ENCODE data around the gene SPRR1A.

SPRR1A gene, protein sequence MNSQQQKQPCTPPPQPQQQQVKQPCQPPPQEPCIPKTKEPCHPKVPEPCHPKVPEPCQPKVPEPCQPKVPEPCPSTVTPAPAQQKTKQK

DNA sequence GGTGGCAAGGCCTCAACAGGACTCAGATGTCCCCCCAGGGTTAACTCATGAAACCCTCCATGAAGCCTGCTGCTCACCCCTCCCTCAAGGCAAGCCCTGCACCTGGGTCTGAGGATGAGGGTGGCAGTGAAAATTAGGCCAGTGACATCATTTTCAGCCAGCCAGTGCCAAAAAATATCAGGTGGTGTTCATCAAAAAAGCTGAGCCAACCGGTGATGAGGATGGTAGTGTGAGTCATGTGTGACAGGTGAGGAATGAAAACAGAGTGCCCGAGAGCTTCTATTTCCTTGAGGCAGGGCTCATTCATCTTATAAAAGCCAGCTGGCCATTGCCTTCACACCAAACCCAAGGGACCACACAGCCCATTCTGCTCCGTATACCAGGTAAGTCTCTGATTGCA lies at the start of gene SPRR1A:
Gene SPRR1A, plus strand, starts transcription at position 339 of the 400 bp plus-strand sequence. CDS start 1,150 bp downstream, outside the sequence.
- no peak for DNase-seq (ENCODE audit: extremely low spot score, insufficient read length, low read depth)
- no peak for FAIRE-seq

DNA sequence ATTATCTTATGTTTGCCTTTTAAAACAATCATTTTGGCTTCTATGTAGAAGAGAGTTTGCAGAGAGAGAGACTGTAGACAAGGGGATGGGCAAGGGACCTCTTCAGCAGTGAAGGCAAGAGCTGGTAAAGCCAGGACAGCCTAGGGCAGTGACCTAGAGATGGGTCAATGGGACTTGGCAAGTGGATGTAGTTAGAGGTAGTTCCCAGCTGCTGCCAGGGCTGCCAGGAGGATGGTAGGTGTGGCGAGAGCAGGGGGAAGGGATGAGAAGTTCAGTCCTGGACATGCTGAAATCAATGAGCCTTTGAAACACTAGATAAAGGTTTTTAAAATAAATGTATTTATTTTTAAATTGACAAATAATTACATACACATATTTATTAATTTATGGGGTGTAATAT lies 43.3 kb upstream of the SPRR1A start:
- FAIRE-seq (no peak), DNase-seq (ENCODE audit: extremely low spot score, insufficient read length, low read depth) (no peak)

DNA sequence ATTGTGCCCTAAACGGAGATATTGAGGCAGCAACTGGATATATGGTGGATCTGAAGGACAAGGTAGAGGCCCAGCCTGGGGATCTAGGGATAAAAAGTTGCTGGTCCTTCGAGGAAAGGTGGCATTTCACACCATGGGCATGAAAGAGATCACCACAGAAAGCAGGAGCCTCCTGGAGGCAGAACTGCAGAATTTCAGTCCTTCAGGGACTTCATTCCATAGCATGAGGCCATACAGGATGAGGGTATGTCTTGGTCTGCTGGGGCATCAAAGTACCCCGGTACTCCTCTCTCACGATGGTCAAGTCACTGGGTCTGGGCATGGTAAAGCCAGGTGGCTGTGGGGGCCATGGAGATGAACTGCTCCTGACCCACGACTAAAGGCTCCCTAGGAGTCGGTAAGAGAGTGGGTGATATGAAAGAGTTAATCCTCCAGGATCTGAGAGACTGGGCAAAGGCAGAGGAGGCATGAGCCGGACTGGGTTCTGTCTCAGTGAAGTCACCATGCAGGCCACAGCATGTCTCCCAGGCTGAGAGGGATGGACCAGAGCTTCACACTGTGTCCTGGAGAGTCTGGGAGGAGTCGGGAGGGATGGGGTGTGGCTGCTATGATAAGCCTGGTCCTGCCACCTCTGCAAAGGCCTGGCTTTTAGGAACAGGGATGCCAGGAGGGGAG lies 42.7 kb upstream of the SPRR1A start:
- FAIRE-seq (no peak), DNase-seq (ENCODE audit: extremely low spot score, insufficient read length, low read depth) (no peak)

DNA sequence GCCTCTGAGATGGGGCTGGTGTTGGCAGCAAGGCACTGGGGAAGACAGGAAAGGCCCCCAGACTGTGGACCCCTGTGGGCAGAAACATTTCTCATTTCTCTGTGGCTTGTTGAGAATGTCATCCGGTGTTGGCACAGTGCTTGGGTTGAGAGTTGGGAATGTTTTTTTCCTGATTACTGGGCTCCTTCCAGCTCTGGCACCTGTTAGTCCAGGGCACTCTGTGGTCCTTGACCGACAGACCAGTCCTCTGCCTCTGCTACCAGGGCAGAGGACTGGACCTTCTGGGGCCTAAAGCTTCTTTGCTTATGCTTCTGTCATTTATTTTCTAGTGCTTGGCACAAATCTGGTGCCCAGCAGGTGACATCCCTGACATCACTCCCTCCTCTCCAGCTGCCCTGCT lies 41.7 kb upstream of the SPRR1A start:
- no peak for FAIRE-seq

DNA sequence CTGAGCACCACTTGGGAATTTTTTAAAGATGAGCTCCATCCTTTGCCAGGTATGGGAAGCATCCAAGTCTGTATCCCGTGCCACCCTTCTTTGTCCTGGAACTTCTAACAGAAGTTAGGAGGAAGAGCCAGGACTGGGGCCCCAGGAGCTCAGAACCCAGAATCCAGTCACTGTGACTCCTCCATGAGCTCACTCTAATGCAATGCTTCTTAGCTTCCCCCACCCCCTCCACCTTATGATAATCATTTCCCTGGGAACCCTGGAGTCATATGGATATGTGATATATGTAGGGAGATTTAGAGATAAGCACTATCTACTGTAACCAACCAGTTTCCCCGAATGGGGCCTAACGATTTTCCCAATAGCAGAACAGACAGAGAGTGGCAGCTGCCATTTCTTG lies 37.6 kb upstream of the SPRR1A start:
- FAIRE-seq (no peak), DNase-seq (ENCODE audit: extremely low spot score, insufficient read length, low read depth) (no peak)

More for the DNA sequence above, 41.7 kb upstream of the SPRR1A start:
- no peak for DNase-seq (ENCODE audit: extremely low spot score, insufficient read length, low read depth)

DNA sequence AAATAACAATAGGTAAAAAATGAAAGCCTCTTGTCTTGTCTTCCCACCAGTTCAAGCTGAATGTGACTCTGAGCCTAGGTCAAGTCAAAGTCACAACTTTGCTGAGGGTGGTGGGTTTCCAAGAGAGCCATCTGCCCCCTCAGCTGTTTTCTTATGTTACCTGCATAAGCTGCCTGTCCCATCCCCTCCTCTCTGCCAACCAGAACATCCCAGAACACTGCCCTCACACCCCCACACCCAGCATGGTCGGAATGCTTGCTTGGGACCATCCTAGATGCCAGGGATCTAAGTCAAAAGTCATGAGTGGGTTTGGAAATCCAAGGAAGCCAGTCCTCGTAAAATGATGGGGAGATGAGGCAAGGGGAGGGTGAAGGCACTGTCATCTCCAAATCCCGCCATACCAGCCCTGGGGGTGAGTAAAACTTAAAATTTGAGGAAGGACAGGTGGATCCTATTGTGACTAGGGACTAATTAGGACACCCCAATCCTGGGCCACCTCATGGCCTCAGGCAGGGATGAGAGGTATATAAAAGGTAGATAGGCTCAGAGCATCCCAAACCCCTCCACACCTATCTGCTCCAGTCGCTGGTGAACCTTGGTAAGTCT lies 37.1 kb upstream of the SPRR1A start, which contains the start of gene SPRR5:
Gene SPRR5, plus strand, starts transcription at position 556 of the 606 bp plus-strand sequence. CDS start 1,349 bp downstream, outside the sequence.
- FAIRE-seq (no peak), DNase-seq (ENCODE audit: extremely low spot score, insufficient read length, low read depth) (no peak)

DNA sequence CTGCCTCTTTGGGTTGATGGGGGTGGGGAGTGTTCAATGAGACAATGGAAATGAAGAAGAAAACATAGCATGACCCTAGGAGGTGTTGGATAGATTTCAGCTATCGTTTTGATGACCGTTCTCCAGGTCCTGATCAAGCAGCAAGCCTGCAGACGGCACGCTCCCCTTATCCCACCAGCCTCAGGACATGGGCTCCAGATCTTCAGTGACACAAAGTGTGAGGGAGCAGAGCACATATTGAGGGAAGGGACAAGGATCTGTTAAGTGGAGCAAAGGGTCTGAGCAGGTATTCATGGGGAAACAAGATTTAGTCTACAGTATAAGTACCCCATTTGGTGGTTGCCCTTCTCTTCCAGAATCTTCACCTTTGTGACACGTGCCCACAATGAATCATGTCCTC lies 32.2 kb upstream of the SPRR1A start:
- FAIRE-seq = no peak
- no peak for DNase-seq (ENCODE audit: extremely low spot score, insufficient read length, low read depth)

DNA sequence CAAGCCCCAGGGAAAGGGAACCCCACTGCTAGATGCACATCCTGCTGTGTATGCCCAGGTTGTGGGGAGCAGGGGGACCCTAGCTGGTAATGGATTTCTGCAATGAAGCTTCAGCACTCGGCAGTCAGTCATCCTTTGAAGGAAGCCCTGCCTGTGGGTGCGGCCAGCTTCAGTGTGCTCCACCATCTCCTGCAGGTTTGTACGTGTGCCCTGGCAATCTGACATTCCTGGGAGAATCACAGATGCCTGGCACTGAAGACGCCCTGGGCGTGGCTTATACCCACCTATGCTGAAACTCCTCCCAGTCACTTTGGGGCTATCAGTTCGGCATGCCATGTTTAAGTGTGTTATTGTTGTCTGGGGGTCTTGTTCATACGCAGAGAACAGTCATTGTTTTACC lies 30.1 kb upstream of the SPRR1A start:
- FAIRE-seq = no peak
- DNase-seq (ENCODE audit: extremely low spot score, insufficient read length, low read depth) = no peak

DNA sequence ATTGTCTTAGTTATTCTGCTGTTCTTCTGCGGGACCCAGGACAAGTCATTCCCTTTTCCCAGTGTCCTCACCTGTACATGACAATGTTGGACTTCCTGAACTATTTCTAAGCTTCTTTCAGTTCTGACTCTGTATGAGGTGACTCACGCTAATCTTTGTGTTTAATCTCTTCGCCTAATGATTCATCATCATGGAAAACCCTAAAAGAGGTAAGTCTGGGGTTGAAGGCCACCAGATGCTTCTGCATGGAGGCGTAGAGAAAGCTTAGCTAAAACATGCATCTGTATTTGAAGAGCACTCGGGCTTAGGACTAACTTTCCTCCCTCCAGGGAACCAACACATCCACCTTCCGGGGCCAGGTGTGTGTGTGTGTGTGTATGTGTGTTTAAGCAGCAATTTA lies 29.4 kb upstream of the SPRR1A start:
- DNase-seq (ENCODE audit: extremely low spot score, insufficient read length, low read depth) (no peak), FAIRE-seq (no peak)

DNA sequence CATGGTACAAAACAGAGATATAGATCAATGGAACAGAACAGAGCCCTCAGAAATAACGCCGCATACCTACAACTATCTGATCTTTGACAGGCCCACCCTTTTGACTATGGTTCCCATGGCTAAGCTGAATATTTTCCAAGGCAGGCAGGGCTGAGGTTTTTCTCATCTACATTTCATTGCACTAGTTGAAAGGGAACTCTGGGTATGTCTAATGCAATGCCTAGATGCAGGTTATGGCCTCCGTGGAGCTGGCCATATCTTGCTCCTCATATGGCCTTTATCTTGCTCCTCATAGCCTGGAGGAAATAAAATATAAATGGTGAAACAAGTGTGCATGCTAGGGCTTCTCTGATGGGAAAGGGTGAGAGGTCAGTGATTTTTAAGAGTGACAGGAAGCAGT lies 26.3 kb upstream of the SPRR1A start:
- no peak for FAIRE-seq
- DNase-seq (ENCODE audit: extremely low spot score, insufficient read length, low read depth) = no peak

DNA sequence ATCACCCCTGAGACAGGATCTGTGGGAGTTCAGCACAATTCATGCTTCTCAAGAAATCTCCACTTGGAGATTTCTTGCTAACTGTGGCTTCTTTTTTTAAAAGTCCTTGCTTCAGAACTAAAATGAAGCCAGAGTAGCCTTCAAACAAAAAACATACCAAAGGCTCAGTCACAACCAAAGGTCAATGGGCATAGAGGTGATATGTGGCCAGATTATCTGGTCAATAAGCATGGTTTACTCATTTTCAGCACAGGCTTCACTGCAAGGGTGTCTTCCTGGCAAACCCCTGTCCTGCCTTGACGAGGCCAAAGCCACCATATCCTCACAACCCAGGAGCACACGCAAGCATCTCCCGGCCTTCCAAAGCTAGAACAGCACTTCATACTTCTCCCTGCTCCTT lies 24.6 kb upstream of the SPRR1A start:
- FAIRE-seq (no peak), DNase-seq (ENCODE audit: extremely low spot score, insufficient read length, low read depth) (no peak)

DNA sequence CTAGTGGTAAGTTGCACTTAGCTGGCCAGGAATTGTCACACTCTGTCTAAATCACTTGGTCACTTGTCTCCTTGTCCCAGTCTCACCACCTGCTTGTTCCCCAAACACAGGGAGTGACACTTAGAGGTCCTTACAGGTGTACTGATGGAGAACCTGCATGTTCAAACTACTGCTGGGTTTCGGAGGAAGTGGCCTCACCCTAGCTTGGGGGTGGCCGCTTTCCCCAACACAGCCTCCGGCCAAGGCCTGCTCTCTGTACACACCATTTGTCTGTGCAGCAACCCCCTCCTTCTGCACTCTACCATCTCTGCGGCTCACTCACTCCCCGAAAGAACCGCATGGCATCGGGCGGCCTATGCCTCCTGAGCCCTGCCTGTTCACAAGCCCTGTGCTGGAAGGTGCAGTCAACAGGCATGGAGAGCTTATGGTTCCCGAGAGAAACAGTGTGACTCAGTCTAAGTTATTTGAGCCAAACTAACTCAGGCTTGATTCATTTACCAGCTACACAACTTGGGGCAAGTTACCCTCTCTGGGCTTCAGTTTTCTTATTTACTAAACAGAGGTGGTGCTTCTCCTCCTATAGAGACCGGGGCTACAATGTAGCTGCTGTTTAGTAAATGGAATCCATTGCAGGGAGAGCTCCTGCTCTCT lies 24.0 kb upstream of the SPRR1A start:
- DNase-seq (ENCODE audit: extremely low spot score, insufficient read length, low read depth) (no peak), FAIRE-seq (no peak)

DNA sequence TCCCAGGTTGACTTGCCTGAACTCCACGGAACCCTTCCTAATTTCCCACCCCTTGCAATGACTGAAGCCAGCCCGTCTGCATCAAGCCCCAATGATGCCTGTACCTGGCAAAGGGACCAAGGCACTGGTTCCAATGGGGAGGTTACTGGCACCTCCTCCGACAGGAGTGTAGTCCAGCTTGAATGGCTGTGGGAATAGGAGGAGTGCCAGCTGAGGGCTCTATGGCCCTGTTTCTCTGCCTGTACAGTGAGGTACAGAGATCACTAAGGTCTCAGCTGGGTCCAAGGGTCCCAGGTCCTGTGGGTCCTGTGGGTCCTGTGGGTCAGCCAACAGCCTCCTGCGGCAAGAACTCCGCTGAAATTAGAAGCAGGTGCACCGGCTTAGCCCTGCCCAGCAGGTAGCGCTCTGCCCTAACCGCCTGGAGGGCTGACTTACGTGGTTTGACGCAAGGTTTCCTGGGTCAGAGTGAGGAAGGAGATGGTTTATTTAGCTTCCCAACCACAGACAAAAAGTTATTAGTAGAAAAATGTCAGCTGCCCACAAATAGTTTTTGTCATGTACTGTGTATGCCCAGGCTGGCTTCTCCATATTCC lies 23.3 kb upstream of the SPRR1A start:
- DNase-seq (ENCODE audit: extremely low spot score, insufficient read length, low read depth) = no peak
- FAIRE-seq = no peak

DNA sequence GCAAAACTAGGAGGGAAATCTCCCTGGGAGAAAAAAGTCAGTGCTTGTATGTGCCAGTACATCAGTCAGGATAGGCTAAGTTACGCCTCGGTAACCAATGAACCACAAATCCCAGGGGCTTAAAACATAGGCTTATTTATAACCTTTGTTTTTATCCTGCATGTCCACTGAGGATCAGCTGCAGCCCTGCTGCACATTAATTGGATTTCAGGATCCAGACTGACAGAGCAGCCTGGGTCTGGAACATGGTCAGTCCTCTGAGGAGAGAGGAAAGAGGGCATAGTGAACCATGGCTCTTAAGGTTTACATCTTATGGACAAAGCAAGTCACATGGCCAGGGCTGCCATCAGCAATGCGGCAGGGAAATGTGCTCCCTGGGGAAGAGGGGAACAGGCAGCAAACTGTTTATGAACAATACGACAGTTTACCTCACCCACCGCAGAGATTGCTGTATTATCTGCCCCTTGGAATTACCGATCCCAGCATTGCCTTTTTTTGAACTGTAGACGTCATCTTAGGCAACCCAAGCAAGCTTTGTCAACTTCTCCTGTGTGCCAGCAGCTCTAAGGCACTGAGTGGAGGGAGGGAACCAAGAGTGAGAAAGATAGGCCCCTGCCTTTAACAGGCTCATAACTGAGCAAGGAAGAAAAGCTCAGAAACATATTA lies 22.5 kb upstream of the SPRR1A start:
- DNase-seq (ENCODE audit: extremely low spot score, insufficient read length, low read depth) (no peak), FAIRE-seq (no peak)

DNA sequence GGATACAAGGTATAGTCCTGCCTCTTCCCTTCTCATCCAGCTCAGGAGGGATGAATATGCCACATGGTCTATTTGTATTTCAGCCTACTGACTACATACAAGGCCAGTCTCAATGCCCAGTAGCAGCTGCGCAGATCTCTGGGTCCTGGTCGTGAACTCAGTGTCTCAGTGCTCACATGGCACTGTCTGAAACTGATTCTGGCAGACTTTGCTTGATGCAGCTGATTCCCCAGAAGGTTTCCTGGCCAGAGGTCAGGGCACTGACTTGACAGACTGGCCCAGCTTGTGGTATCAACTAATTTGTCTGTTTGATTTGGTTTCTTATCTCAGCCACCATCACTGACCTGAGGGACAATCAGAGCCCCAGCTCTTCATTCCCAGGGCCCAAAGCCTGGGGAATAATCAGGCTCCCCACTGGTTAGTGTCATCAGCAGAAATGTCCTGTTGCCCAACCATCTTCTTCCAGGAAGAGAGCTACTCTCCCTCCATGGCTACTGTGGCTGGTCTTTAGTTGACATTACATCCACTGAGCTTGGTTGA lies 20.9 kb upstream of the SPRR1A start:
- DNase-seq (ENCODE audit: extremely low spot score, insufficient read length, low read depth) = no peak
- FAIRE-seq = no peak

DNA sequence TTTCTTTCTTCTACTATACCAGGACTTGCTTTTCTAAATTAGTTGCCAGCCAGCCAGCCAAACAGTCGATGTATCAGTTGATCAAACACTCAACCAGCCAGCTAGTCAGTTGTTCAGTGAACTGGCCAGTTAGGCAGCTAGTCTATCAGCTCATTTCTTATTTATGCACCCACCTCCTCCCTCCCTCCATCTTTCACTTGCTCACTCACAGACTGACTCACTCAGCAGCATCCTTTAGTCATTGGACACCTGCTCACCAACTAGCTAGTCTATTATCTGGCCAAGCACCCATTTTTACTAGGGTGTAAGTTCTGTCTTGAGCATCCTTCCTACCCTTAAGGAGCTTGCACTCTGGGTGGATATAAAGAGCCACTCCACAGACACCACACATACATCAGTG lies 19.3 kb upstream of the SPRR1A start:
- no peak for DNase-seq (ENCODE audit: extremely low spot score, insufficient read length, low read depth)
- no peak for FAIRE-seq

DNA sequence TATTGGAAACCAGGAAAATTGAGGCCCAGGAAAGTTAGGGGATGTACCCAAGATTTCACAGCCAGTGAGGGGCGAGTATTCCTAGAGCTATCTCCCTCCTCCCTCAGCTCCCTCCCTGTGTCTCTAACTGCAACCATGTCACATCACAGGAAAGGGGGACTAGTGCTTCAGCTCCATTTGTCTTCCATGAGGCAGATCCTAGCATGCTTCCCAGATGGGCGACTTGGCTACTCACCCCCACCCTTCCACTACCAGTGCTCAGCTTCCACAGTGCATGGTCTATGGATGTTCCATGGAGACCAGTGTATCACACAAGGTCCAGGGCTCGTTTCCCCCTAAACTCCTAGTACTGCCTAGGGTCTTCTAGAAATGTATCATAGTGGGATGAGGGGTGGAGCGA lies 18.0 kb upstream of the SPRR1A start:
- DNase-seq (ENCODE audit: extremely low spot score, insufficient read length, low read depth) = no peak
- FAIRE-seq = no peak

DNA sequence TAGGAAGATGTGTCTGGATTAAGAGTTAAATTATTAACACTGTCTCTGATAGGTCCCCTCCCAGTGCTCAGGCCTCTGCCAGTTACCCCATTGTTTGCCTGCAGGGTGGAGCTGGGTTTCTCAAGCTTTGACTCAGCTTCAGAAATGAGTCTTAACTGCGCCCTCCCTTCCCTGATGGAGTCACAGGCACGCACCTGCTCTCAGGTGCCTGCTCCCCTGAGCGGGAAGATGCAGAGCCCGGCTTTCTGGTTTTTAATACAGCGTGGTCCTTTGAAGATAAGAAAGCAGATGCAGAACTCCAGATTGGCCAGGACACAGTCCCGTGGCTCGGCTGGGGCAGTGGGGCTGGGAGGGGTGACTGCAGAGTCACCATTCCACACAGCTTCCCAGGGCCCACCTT lies 16.7 kb upstream of the SPRR1A start:
- DNase-seq (ENCODE audit: extremely low spot score, insufficient read length, low read depth) (no peak), FAIRE-seq (peak; percentile 24)

DNA sequence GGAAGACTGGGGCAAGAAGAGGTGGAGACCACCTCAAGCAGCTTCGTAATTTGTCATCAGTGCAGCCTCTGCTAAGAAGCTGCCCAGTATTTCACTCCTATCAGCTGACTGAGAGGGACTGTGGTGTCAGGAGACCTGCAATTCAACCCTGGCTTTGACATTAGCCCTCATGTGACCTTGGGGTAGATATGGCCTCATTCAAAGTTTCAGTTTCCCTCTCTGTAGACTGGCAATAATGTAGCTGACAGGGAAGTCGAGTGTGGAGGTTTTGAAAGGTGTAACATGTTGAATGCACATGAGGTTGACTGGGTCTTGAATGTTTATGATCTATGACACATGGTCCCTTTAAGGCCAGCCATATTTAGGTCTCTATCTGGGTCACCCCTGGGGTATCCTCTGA lies 15.6 kb upstream of the SPRR1A start:
- peak; percentile 89 for FAIRE-seq
- DNase-seq (ENCODE audit: extremely low spot score, insufficient read length, low read depth) = peak; percentile 15

DNA sequence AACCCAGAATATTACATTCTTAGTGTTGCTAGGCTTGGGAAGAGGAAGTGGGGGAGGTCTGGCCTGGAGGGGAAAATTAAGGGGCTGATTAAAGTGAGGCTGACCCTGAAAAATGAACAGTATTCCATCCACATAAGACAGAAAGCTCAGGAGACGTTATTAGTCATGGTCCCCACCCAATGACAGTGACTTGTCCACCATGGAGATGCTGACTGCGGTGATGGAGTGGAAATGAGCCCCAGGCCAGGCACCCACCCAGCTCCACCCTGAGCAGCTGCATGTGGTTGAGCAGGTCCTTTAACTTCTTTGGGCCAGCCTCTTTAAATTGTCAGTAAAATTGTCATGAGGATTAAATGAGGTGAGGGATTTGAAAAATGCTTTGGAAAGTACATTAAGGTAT lies 14.8 kb upstream of the SPRR1A start:
- FAIRE-seq = no peak
- no peak for DNase-seq (ENCODE audit: extremely low spot score, insufficient read length, low read depth)
